Right lobe of liver (tissue), 4 donors: ENCODE data around the gene ACTG1.

Experiments
- POLR2A ChIP-seq: fragments of 450-650 bp; IDR thresholded peaks from one replicate; pipeline ENCODE4 v1.6.1; 2017; ENCODE audit warnings: antibody characterized with exemption, mild to moderate bottlenecking
- TF ChIP-seq, protein P1 (sequence below), 4 donors: fragments of 200-600 bp in 3 of 4; fragments of 450-650 bp in 1 of 4; IDR thresholded peaks; one replicate each; pipeline versions ENCODE4 v1.5.1 to v1.8.0; 2016 to 2022; ENCODE audit warnings: antibody characterized with exemption in 4 of 4, mild to moderate bottlenecking in 2 of 4
- donor health status: DM: no; HTN: no; CAD: no.
- donor health status: DM: no; HTN: no; CAD: no.
- donor health status: DM: no; HTN: yes; CAD: no.

GRCh38 chr17:81556863-81557262 lies 44.3 kb upstream of the ACTG1 start:
- TF ChIP-seq, protein P1, sequence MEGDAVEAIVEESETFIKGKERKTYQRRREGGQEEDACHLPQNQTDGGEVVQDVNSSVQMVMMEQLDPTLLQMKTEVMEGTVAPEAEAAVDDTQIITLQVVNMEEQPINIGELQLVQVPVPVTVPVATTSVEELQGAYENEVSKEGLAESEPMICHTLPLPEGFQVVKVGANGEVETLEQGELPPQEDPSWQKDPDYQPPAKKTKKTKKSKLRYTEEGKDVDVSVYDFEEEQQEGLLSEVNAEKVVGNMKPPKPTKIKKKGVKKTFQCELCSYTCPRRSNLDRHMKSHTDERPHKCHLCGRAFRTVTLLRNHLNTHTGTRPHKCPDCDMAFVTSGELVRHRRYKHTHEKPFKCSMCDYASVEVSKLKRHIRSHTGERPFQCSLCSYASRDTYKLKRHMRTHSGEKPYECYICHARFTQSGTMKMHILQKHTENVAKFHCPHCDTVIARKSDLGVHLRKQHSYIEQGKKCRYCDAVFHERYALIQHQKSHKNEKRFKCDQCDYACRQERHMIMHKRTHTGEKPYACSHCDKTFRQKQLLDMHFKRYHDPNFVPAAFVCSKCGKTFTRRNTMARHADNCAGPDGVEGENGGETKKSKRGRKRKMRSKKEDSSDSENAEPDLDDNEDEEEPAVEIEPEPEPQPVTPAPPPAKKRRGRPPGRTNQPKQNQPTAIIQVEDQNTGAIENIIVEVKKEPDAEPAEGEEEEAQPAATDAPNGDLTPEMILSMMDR (IDR thresholded peaks at IDR 0.05), result no peak
- TF ChIP-seq POLR2A, result no peak
